Vagina (tissue), 2 donors: Measurements from ENCODE around the gene CCL4.

Source experiments
- POLR2A ChIP-seq, 2 donors: fragments of 450-650 bp; IDR thresholded peaks; one replicate each; pipeline ENCODE4 v1.6.1; 2017; ENCODE audit warnings: antibody characterized with exemption in 2 of 2, mild to moderate bottlenecking in 2 of 2, moderate library complexity in 2 of 2
- POLR2AphosphoS5 ChIP-seq, 2 donors: sonication (generic); formaldehyde crosslinking; IDR thresholded peaks; one replicate each; pipeline ENCODE4 v1.9.0; 2017; ENCODE audit warnings: antibody characterized with exemption in 2 of 2, mild to moderate bottlenecking in 2 of 2, low read depth in 1 of 2; ENCODE audit not compliant: insufficient read depth in 1 of 2

DNA sequence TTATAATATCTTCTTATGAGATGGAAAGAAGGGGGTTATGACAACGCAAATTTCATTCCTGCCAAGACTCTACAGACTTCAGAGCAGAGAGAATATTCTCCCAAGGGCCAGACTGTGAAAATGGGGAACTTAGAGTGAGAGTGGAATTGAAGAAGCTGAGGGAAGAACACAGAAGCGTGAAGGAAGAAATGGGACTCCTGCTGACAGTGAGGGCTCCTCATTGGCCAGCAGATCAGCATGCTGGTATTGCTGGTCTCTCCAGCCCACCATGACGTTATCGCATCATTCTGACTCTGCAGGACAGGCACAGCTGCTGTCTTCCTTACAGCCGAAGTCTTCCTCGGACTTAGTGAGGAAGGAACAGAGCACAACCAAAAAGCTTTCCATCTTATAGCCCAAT, 24.3 kb downstream of the CCL4 start:
- TF ChIP-seq POLR2AphosphoS5 (IDR thresholded peaks at IDR 0.05; ENCODE audit: insufficient read depth in 1 of 2, low read depth in 1 of 2) (no peak), POLR2A (IDR thresholded peaks at IDR 0.05) (no peak)
